Vagina (tissue), 2 donors: ENCODE results near the gene ZNF827. TPM values are rescaled to one million over a fixed set of nuclear protein-coding genes. Genes with fewer than 3 reads are reported as not detected.

Experiments
- DNase-seq, 2 donors: peaks; one replicate each; pipeline ENCODE4 v3.0.0-alpha.2; 2017; ENCODE audit errors: extremely low spot score in 2 of 2
- H3K27ac ChIP-seq: fragments of 200-600 bp; sonication (generic); one replicate; pipeline ENCODE4 v1.5.1; 2019
- H3K27me3 ChIP-seq: fragments of 200-600 bp; sonication (generic); one replicate; pipeline ENCODE4 v1.5.1; 2019
- H3K36me3 ChIP-seq, 2 donors: fragments of 200-600 bp; sonication (generic); one replicate each; pipeline ENCODE4 v1.5.1; 2017 to 2019
- H3K4me1 ChIP-seq: fragments of 200-600 bp; sonication (generic); one replicate; pipeline ENCODE4 v1.5.1; 2019
- H3K4me3 ChIP-seq, 2 donors: fragments of 200-600 bp; sonication (generic); 1 replicate in 1 of 2; 2 replicates in 1 of 2; pipeline ENCODE4 v1.5.1; 2016 to 2019
- H3K9me3 ChIP-seq: fragments of 200-600 bp; sonication (generic); one replicate; pipeline ENCODE4 v1.5.1; 2019
- CTCF ChIP-seq, 3 experiments: fragments of 450-650 bp in 2 of 3; fragments of 200-600 bp in 1 of 3; sonication (generic) in 1 of 3; IDR thresholded peaks; one replicate each; pipeline ENCODE4 v1.5.1; 2017 to 2019; ENCODE audit warnings: antibody characterized with exemption in 3 of 3, mild to moderate bottlenecking in 2 of 3, moderate library complexity in 2 of 3
- POLR2A ChIP-seq, 2 donors: fragments of 450-650 bp; IDR thresholded peaks; one replicate each; pipeline ENCODE4 v1.6.1; 2017; ENCODE audit warnings: antibody characterized with exemption in 2 of 2, mild to moderate bottlenecking in 2 of 2, moderate library complexity in 2 of 2
- POLR2AphosphoS5 ChIP-seq, 2 donors: sonication (generic); formaldehyde crosslinking; IDR thresholded peaks; one replicate each; pipeline ENCODE4 v1.9.0; 2017; ENCODE audit warnings: antibody characterized with exemption in 2 of 2, mild to moderate bottlenecking in 2 of 2, low read depth in 1 of 2; ENCODE audit not compliant: insufficient read depth in 1 of 2
- intact Hi-C: fragments of 100-400 bp; cut with DNase I; formaldehyde crosslinking; loops from one replicate; pipeline ENCODE4 v1.15.1; 2023
- total RNA-seq: library from RNA; depleted of rRNA; stranded (reverse); fragments of >200 nt; gene quantifications from one replicate; pipeline ENCODE4 v1.2.3, GENCODE V29; 2016

The ZNF827 gene
- total RNA-seq, 1 donor from 2014 or later, result 19.2 TPM

DNA sequence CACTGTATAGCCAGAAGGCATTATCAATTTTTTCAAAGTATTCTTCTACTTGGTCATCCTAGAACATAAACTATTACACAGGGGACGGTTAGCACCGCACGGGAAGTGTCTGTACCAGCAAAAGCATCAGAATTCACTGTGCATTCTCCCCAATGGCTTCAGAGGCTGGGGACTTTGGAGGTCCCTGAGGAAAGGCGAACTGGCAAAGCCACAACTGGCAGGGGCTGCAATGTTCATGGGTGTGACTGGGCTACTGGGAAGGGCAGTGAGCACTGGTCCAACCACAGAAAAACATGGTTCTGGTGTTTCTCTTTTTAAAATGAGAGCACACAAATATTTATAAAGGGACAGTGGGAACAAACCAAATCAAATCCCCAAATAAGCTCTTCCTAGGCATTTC is 175.2 kb downstream of the ZNF827 start:
- intact Hi-C loops, result no loop called here
- no peaks in the 10 kb centered on the region for H3K4me1 ChIP-seq
- TF ChIP-seq CTCF (IDR thresholded peaks at IDR 0.05), result no peak
- TF ChIP-seq POLR2A (IDR thresholded peaks at IDR 0.05), result no peak
- no peak for TF ChIP-seq POLR2AphosphoS5 (IDR thresholded peaks at IDR 0.05; ENCODE audit: insufficient read depth in 1 of 2, low read depth in 1 of 2)
- H3K36me3 ChIP-seq, result peaks cover 0 to 26% of the 10 kb centered on the region in 2 donors
- H3K4me3 ChIP-seq, result no peak overlapping the region
- H3K27ac ChIP-seq, result no peak overlapping the region
- no peak for DNase-seq
- no peaks in the 10 kb centered on the region for H3K9me3 ChIP-seq
- no peaks in the 10 kb centered on the region for H3K27me3 ChIP-seq

- H3K27ac ChIP-seq, result no peak overlapping the region
- no peaks in the 10 kb centered on the region for H3K9me3 ChIP-seq
- no peaks in the 10 kb centered on the region for H3K4me1 ChIP-seq
- no peaks in the 10 kb centered on the region for H3K27me3 ChIP-seq
- H3K4me3 ChIP-seq, result no peak overlapping the region
- no peak for TF ChIP-seq POLR2A (IDR thresholded peaks at IDR 0.05)
- no peak for TF ChIP-seq CTCF (IDR thresholded peaks at IDR 0.05)
- TF ChIP-seq POLR2AphosphoS5 (IDR thresholded peaks at IDR 0.05; ENCODE audit: insufficient read depth in 1 of 2, low read depth in 1 of 2), result no peak
- no peak for DNase-seq
- peaks cover 0 to 26% of the 10 kb centered on the region in 2 donors for H3K36me3 ChIP-seq
- intact Hi-C loops, result no loop called here
Observed at GRCh38 chr4:145762719-145763118, 175.9 kb downstream of the ZNF827 start.

DNA sequence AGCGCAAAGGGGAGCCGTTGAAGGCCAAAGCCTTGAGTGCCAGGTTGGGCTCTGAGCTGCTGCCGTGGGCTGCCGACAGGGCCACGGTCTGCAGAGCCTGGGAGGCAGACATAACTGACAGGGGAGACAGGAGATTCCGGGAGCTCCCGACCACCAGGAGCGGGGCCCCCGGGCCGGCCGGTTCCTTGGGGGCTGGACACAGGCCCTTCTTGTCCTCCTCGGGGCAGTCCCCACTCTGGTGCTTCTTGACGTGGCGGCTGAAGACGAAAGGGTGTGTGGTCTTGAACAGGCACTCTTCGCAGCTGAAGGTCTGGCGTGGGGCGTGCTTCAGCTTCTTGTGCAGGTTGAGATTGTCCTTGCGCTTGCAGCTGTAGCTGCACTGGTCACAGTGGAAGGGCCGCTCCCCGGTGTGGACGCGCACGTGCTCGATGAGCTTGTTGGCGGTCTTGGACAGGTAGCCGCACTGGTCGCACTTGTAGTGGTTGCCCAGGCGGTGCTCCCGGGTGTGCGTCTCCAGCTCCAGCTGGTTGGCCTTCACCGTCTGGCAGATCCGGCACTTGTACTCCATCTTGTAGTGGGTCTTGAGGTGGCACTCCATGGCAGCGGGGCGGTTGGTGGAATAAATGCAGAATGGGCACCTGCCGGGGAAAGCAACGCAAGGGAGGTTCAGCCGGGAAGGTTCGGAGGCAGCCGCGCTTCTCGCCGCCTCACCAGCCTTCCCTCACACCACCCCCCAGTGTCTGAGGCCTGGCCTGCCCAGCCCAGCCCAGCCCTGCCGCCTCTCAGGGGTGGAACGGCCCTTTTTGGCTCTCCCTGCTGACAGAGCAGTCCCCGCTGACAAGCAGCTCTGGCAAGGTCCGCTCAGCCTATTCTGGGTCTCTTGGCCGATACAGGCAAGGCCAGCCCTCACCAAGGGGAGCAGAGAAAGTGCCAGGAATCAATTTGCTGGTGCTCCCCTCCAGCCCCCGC is 177.4 kb downstream of the ZNF827 start:
- no peak overlapping the region for H3K4me3 ChIP-seq
- intact Hi-C loops, result no loop called here
- H3K27ac ChIP-seq, result no peak overlapping the region
- H3K4me1 ChIP-seq, result no peaks in the 10 kb centered on the region
- DNase-seq, result no peak
- peaks cover 0 to 26% of the 10 kb centered on the region in 2 donors for H3K36me3 ChIP-seq
- H3K27me3 ChIP-seq, result no peaks in the 10 kb centered on the region
- no peaks in the 10 kb centered on the region for H3K9me3 ChIP-seq
- no peak for TF ChIP-seq POLR2A (IDR thresholded peaks at IDR 0.05)
- no peak for TF ChIP-seq CTCF (IDR thresholded peaks at IDR 0.05)
- no peak for TF ChIP-seq POLR2AphosphoS5 (IDR thresholded peaks at IDR 0.05; ENCODE audit: insufficient read depth in 1 of 2, low read depth in 1 of 2)

- Histone ChIP-seq H3K4me3 (no peak overlapping the region), H3K27ac (no peak overlapping the region), H3K36me3 (peaks cover 0 to 22% of the 10 kb centered on the region in 2 donors), H3K27me3 (no peaks in the 10 kb centered on the region), H3K9me3 (no peaks in the 10 kb centered on the region), H3K4me1 (no peaks in the 10 kb centered on the region)
- TF ChIP-seq POLR2A (IDR thresholded peaks at IDR 0.05), result no peak
- TF ChIP-seq CTCF (IDR thresholded peaks at IDR 0.05), result no peak
- TF ChIP-seq POLR2AphosphoS5 (IDR thresholded peaks at IDR 0.05; ENCODE audit: insufficient read depth in 1 of 2, low read depth in 1 of 2), result no peak
- intact Hi-C loops, result no loop called here
- DNase-seq, result no peak
Observed at GRCh38 chr4:145760176-145760575, 178.4 kb downstream of the ZNF827 start.

DNA sequence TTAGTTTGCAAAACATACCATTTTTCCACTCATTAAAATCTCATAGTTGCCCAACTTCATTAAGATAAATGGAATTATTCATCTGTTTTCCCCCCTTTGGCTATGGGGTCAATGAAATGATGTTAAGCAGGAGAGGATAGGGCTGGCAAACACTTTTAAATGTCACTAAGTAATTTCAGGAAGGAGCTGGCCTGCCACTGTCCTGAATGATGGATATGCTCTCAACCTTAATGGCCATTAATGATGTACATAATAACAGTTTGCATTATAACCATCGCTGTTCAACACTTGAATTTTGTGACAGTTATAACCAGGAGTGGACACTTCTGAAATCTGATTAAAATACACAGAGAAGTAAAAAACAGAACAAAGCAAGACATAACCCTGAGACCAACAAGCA is 181.4 kb downstream of the ZNF827 start:
- H3K36me3 ChIP-seq, result peaks cover 0 to 16% of the 10 kb centered on the region in 2 donors
- DNase-seq, result no peak
- H3K27me3 ChIP-seq, result no peaks in the 10 kb centered on the region
- intact Hi-C loops, result no loop called here
- no peaks in the 10 kb centered on the region for H3K9me3 ChIP-seq
- H3K4me3 ChIP-seq, result no peak overlapping the region
- no peak for TF ChIP-seq POLR2A (IDR thresholded peaks at IDR 0.05)
- TF ChIP-seq POLR2AphosphoS5 (IDR thresholded peaks at IDR 0.05; ENCODE audit: insufficient read depth in 1 of 2, low read depth in 1 of 2), result no peak
- no peak for TF ChIP-seq CTCF (IDR thresholded peaks at IDR 0.05)
- H3K4me1 ChIP-seq, result no peaks in the 10 kb centered on the region
- no peak overlapping the region for H3K27ac ChIP-seq
